Liver (tissue), 3 donors: ENCODE results near the gene UBE2U.

ENCODE experiments used
- CTCF ChIP-seq: fragments of 150-350 bp; IDR thresholded peaks from 2 replicates; pipeline ENCODE4 v1.5.1; 2017; ENCODE audit warnings: improper control_type of control experiment, low read depth, low read length; ENCODE audit not compliant: missing input control
- GABPA ChIP-seq, 2 donors: IDR thresholded peaks in 1 of 2; conservative IDR thresholded peaks in 1 of 2; 2 replicates each; pipeline ENCODE4 v1.6.1; 2016; ENCODE audit warnings: antibody characterized with exemption in 2 of 2, mild to moderate bottlenecking in 1 of 2, moderate library complexity in 1 of 2
- JUND ChIP-seq, 2 donors: IDR thresholded peaks; 2 replicates each; pipeline ENCODE4 v1.6.1; 2016; ENCODE audit warnings: antibody characterized with exemption in 2 of 2
- MAX ChIP-seq: IDR thresholded peaks from 2 replicates; pipeline ENCODE4 v1.6.1; 2016; ENCODE audit warnings: antibody characterized with exemption
- SP1 ChIP-seq: IDR thresholded peaks from 2 replicates; pipeline ENCODE4 v1.6.1; 2018; ENCODE audit warnings: antibody characterized with exemption, mild to moderate bottlenecking
- TAF1 ChIP-seq: conservative IDR thresholded peaks from 2 replicates; pipeline ENCODE4 v1.6.1; 2016; ENCODE audit warnings: antibody characterized with exemption, mild to moderate bottlenecking
- YY1 ChIP-seq: IDR thresholded peaks from 2 replicates; pipeline ENCODE4 v1.6.1; 2016; ENCODE audit warnings: antibody characterized with exemption, mild to moderate bottlenecking
- donor health status: healthy.
- donor health status: healthy.

- TF ChIP-seq CTCF (no peak), JUND (IDR thresholded peaks at IDR 0.05) (no peak), MAX (no peak), SP1 (no peak), TAF1 (no peak), YY1 (no peak), GABPA (IDR thresholded peaks at IDR 0.05 in 1 of 2, conservative IDR thresholded peaks at IDR 0.05 in 1 of 2) (no peak)
These were observed 88.5 kb downstream of the UBE2U start for GRCh38 chr1:64291931-64292330.
